GM18907 (cell line): Measurements from ENCODE around the gene CAPRIN1.

Experiments used
- ATAC-seq: cut with Tn5 transposase; IDR thresholded peaks from one replicate; pipeline ENCODE4 v1.9.1; 2021; ENCODE audit warnings: mild to moderate bottlenecking, moderate library complexity; ENCODE audit not compliant: unreplicated experiment

Gene CAPRIN1

GRCh38 chr11:34139346-34139745, 87.8 kb downstream of the CAPRIN1 start:
- ATAC-seq: no peak

GRCh38 chr11:34140149-34140548, 88.6 kb downstream of the CAPRIN1 start:
- no peak for ATAC-seq

GRCh38 chr11:34143048-34143447, 91.5 kb downstream of the CAPRIN1 start:
- ATAC-seq: no peak

GRCh38 chr11:34145073-34145472, 93.5 kb downstream of the CAPRIN1 start:
- ATAC-seq: peak; percentile 48

GRCh38 chr11:34145847-34146381, 94.4 kb downstream of the CAPRIN1 start:
- no peak for ATAC-seq

GRCh38 chr11:34146411-34146810, 94.9 kb downstream of the CAPRIN1 start:
- ATAC-seq: no peak

GRCh38 chr11:34146866-34147265, 95.3 kb downstream of the CAPRIN1 start:
- ATAC-seq: no peak

- no peak for ATAC-seq
Observed at GRCh38 chr11:34147581-34147980, 96.0 kb downstream of the CAPRIN1 start.

GRCh38 chr11:34148504-34149165, 97.1 kb downstream of the CAPRIN1 start:
- no peak for ATAC-seq

- ATAC-seq: no peak
Observed at GRCh38 chr11:34149274-34149673, 97.7 kb downstream of the CAPRIN1 start.

- ATAC-seq: no peak
Observed at GRCh38 chr11:34149786-34150185, 98.3 kb downstream of the CAPRIN1 start.

GRCh38 chr11:34150494-34151151, 99.1 kb downstream of the CAPRIN1 start:
- ATAC-seq: no peak
